ENCODE measurements around the gene PTPN21. TPM values are rescaled to one million over a fixed set of nuclear protein-coding genes. Genes with fewer than 3 reads are reported as not detected.

Gene PTPN21
- total RNA-seq, 1 experiment from 2014 or later, result 15.0 TPM

GRCh38 chr14:88547386-88547780, 7.4 kb downstream of the PTPN21 start:
- Histone ChIP-seq H3K36me3 (ENCODE audit: control insufficient read depth, insufficient read depth, low read length) (peaks cover 8% of the 10 kb centered on the region; the same call in 1 of the 2 replicates), H3K4me1 (ENCODE audit: control insufficient read depth, insufficient read depth, low read length) (peaks cover 6% of the 10 kb centered on the region), H3K27me3 (ENCODE audit: control insufficient read depth, insufficient read depth, low read length) (no peaks in the 10 kb centered on the region), H3K4me3 (ENCODE audit: low read depth in 2 of 2, low read length in 2 of 2) (no peak overlapping the region), H3K9me3 (ENCODE audit: control insufficient read depth, insufficient read depth, low read depth, low read length) (no peaks in the 10 kb centered on the region), H3K27ac (ENCODE audit: low read length) (no peak overlapping the region)
- BruUV-seq (replicated peaks), result no TSS peak
- TF ChIP-seq POLR2AphosphoS5 (IDR thresholded peaks at IDR 0.05; ENCODE audit: low read depth, low read length) (no peak), SIN3A (IDR thresholded peaks at IDR 0.05; ENCODE audit: borderline replicate concordance, insufficient read depth, low read depth, low read length) (no peak), REST (IDR thresholded peaks at IDR 0.05; ENCODE audit: insufficient read depth in 1 of 2, low read depth in 2 of 2, low read length in 1 of 2) (no peak), TCF7L2 (IDR thresholded peaks at IDR 0.05; ENCODE audit: low read depth, low read length) (no peak)
- TF ChIP-seq, protein P1, sequence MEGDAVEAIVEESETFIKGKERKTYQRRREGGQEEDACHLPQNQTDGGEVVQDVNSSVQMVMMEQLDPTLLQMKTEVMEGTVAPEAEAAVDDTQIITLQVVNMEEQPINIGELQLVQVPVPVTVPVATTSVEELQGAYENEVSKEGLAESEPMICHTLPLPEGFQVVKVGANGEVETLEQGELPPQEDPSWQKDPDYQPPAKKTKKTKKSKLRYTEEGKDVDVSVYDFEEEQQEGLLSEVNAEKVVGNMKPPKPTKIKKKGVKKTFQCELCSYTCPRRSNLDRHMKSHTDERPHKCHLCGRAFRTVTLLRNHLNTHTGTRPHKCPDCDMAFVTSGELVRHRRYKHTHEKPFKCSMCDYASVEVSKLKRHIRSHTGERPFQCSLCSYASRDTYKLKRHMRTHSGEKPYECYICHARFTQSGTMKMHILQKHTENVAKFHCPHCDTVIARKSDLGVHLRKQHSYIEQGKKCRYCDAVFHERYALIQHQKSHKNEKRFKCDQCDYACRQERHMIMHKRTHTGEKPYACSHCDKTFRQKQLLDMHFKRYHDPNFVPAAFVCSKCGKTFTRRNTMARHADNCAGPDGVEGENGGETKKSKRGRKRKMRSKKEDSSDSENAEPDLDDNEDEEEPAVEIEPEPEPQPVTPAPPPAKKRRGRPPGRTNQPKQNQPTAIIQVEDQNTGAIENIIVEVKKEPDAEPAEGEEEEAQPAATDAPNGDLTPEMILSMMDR (IDR thresholded peaks at IDR 0.05), result no peak
- intact Hi-C loops (cut with micrococcal nuclease; ENCODE audit: unreplicated experiment), result no loop called here
- CTCF ChIA-PET, result interaction anchor here (0.7 kb wide), 1 partner anchor 358 kb away, joined by 5 read pairs; no protein-coding TSS in a partner anchor
- ATAC-seq (no peak), DNase-seq (ENCODE audit: low read depth, low spot score) (no peak)
- in situ Hi-C loops (cut with HindIII; ENCODE audit: low pct_unique_long_range_greater_than_20kb, low sequenced_read_pairs), result no loop called here
- POLR2A ChIA-PET, result no interaction called here

DNA sequence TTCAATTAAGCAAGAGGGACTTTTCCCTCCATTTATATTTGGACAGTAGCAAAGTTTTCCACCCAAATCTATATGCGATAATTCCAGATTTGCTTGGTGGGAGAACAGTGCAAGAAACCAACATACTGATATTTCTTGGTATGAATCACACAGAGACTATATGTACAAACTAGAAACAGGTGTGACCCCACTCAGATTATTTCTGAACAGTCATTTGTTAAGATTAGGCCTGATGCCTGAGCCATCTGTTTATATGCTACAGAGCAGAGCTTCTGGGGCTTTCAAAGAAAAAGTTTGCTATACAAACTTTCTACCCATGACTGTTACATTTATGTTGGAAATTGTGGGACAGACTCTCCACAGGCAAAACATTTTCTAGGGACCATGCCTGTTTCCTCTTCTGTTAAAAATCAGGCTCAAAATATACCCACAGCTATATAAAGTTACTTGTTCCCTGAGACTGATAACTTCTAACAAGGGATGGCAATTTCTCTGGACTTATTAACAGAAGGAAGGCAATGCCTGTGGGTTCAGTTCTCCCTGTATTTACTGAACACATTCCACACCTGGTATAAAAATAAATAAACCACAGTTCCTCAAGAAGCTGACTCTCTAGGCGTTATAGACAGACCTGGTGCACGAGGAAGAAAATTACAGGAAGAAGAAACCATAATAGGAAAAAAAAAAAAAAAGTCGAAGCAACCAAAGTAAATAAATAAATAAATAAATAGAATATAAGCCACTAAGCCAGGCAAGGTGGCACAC, 8.0 kb downstream of the PTPN21 start:
- in situ Hi-C loops (cut with HindIII; ENCODE audit: low pct_unique_long_range_greater_than_20kb, low sequenced_read_pairs), result no loop called here
- no peak overlapping the region for H3K4me3 ChIP-seq (ENCODE audit: low read depth in 2 of 2, low read length in 2 of 2)
- ATAC-seq, result no peak
- H3K4me1 ChIP-seq (ENCODE audit: control insufficient read depth, insufficient read depth, low read length), result peaks cover 5% of the 10 kb centered on the region; the same call in 1 of the 2 replicates
- BruUV-seq (replicated peaks), result no TSS peak
- no peaks in the 10 kb centered on the region for H3K27me3 ChIP-seq (ENCODE audit: control insufficient read depth, insufficient read depth, low read length)
- peaks cover 8% of the 10 kb centered on the region; the same call in 1 of the 2 replicates for H3K36me3 ChIP-seq (ENCODE audit: control insufficient read depth, insufficient read depth, low read length)
- DNase-seq (ENCODE audit: low read depth, low spot score), result no peak
- H3K27ac ChIP-seq (ENCODE audit: low read length), result no peak overlapping the region
- intact Hi-C loops (cut with micrococcal nuclease; ENCODE audit: unreplicated experiment), result no loop called here
- ChIA-PET CTCF (interaction anchor here (0.7 kb wide), 1 partner anchor 358 kb away, joined by 5 read pairs; no protein-coding TSS in a partner anchor), POLR2A (interaction anchor here (0.7 kb wide), 1 partner anchor 9 kb away, joined by 3 read pairs; no protein-coding TSS in a partner anchor)
- TF ChIP-seq, protein P1 (IDR thresholded peaks at IDR 0.05), result no peak
- TF ChIP-seq SIN3A (IDR thresholded peaks at IDR 0.05; ENCODE audit: borderline replicate concordance, insufficient read depth, low read depth, low read length) (no peak), POLR2AphosphoS5 (IDR thresholded peaks at IDR 0.05; ENCODE audit: low read depth, low read length) (no peak), REST (IDR thresholded peaks at IDR 0.05; ENCODE audit: insufficient read depth in 1 of 2, low read depth in 2 of 2, low read length in 1 of 2) (no peak), TCF7L2 (IDR thresholded peaks at IDR 0.05; ENCODE audit: low read depth, low read length) (no peak)
- H3K9me3 ChIP-seq (ENCODE audit: control insufficient read depth, insufficient read depth, low read depth, low read length), result no peaks in the 10 kb centered on the region
